ENCODE results near the gene ADGRL1.
A peak's percentile ranks its signal among the peaks of the same experiment; 100 is the strongest.

- peak; percentile 52 for TF ChIP-seq CTCF (IDR thresholded peaks at IDR 0.05; ENCODE audit: low read depth, low read length, poor library complexity, severe bottlenecking)
- TF ChIP-seq EZH2phosphoT487 (IDR thresholded peaks at IDR 0.05; ENCODE audit: borderline replicate concordance, low read length): no peak
Observed at GRCh38 chr19:14147797-14148605, 58.0 kb downstream of the ADGRL1 start.

All from DOHH2 (cell line).